WTC11 (cell line): ENCODE data around the gene GJB3. TPM values are rescaled to one million over a fixed set of nuclear protein-coding genes. Genes with fewer than 3 reads are reported as not detected.

Experiments used
- ATAC-seq: fragments of 200-7000 bp; cut with Tn5 transposase; 2 replicates; pipeline ENCODE4 v1.10.0; 2021; ENCODE audit warnings: mild to moderate bottlenecking, moderate library complexity
- CTCF ChIA-PET: fragments of 300-600 bp; sonication (Branson Sonifier 250); formaldehyde crosslinking; loops from one replicate; lab custom pipeline; 2021; ENCODE audit warnings: antibody characterized with exemption; lab: Charles Lee
- POLR2A ChIA-PET: fragments of 350-600 bp; sonication (Branson Sonifier 250); formaldehyde crosslinking; loops from one replicate; lab custom pipeline; 2021; ENCODE audit warnings: antibody characterized with exemption; lab: Charles Lee
- DNase-seq: peaks from one replicate; pipeline ENCODE4 v3.0.0; 2021; ENCODE audit warnings: low spot score
- H3K27ac Mint-ChIP-seq: 2 replicates; pipeline ENCODE4 v1.8.0; 2021; ENCODE audit warnings: mixed read lengths
- H3K27me3 Mint-ChIP-seq: 2 replicates; pipeline ENCODE4 v1.8.0; 2021; ENCODE audit warnings: low read depth, mild to moderate bottlenecking, moderate library complexity, mixed read lengths
- H3K36me3 Mint-ChIP-seq: 2 replicates; pipeline ENCODE4 v1.8.0; 2021; ENCODE audit warnings: mixed read lengths
- H3K4me1 Mint-ChIP-seq: 2 replicates; pipeline ENCODE4 v1.8.0; 2022; ENCODE audit warnings: mixed read lengths
- H3K4me3 Mint-ChIP-seq: 2 replicates; pipeline ENCODE4 v1.8.0; 2021; ENCODE audit warnings: mild to moderate bottlenecking, moderate library complexity, mixed read lengths
- H3K9me3 Mint-ChIP-seq: 2 replicates; pipeline ENCODE4 v1.8.0; 2021; ENCODE audit warnings: mixed read lengths
- ATF2 ChIP-seq: sonication (generic); formaldehyde crosslinking; IDR thresholded peaks from 2 replicates; pipeline ENCODE4 v1.8.1; 2022; ENCODE audit warnings: low read depth, missing genetic modification reagents, borderline replicate concordance
- CBFB ChIP-seq: sonication (generic); formaldehyde crosslinking; IDR thresholded peaks from 2 replicates; pipeline ENCODE4 v1.8.1; 2022; ENCODE audit warnings: mild to moderate bottlenecking, low read depth, missing genetic modification reagents
- CTCF ChIP-seq: fragments of 200-600 bp; IDR thresholded peaks from 2 replicates; pipeline ENCODE4 v1.8.0; 2022; ENCODE audit warnings: antibody characterized with exemption
- E2F4 ChIP-seq: sonication (generic); formaldehyde crosslinking; IDR thresholded peaks from 2 replicates; pipeline ENCODE4 v1.8.1; 2022; ENCODE audit warnings: low read depth, mild to moderate bottlenecking, moderate library complexity, missing genetic modification reagents, borderline replicate concordance
- GTF2I ChIP-seq: fragments of 250-450 bp; sonication (Bioruptor Pico); conservative IDR thresholded peaks from 2 replicates; pipeline ENCODE4 v1.4.0; 2021; ENCODE audit warnings: mild to moderate bottlenecking
- IRF1 ChIP-seq: sonication (generic); formaldehyde crosslinking; IDR thresholded peaks from 2 replicates; pipeline ENCODE4 v1.8.0; 2023; ENCODE audit warnings: missing genetic modification reagents
- KAT7 ChIP-seq: sonication (generic); formaldehyde crosslinking; IDR thresholded peaks from 2 replicates; pipeline ENCODE4 v1.8.1; 2023; ENCODE audit warnings: missing genetic modification reagents, mild to moderate bottlenecking, borderline replicate concordance
- NFYB ChIP-seq: sonication (generic); formaldehyde crosslinking; conservative IDR thresholded peaks from 2 replicates; pipeline ENCODE4 v1.8.0; 2022; ENCODE audit warnings: low read depth, missing genetic modification reagents
- PRRX2 ChIP-seq: fragments of 250-450 bp; sonication (Bioruptor Pico); IDR thresholded peaks from 2 replicates; pipeline ENCODE4 v1.8.0; 2021; ENCODE audit warnings: mild to moderate bottlenecking
- SP1 ChIP-seq: sonication (generic); formaldehyde crosslinking; conservative IDR thresholded peaks from 2 replicates; pipeline ENCODE4 v1.8.1; 2022; ENCODE audit warnings: missing genetic modification reagents
- TEAD1 ChIP-seq: sonication (generic); formaldehyde crosslinking; IDR thresholded peaks from 2 replicates; pipeline ENCODE4 v1.8.0; 2022; ENCODE audit warnings: mild to moderate bottlenecking, missing genetic modification reagents
- USF1 ChIP-seq: sonication (generic); formaldehyde crosslinking; IDR thresholded peaks from 2 replicates; pipeline ENCODE4 v1.8.0; 2022; ENCODE audit warnings: mild to moderate bottlenecking, missing genetic modification reagents
- ZNF138 ChIP-seq: sonication (generic); formaldehyde crosslinking; conservative IDR thresholded peaks from 2 replicates; pipeline ENCODE4 v1.8.1; 2022; ENCODE audit warnings: mild to moderate bottlenecking, moderate library complexity, missing genetic modification reagents
- ZNF232 ChIP-seq: sonication (generic); formaldehyde crosslinking; IDR thresholded peaks from 2 replicates; pipeline ENCODE4 v1.8.0; 2022; ENCODE audit warnings: mild to moderate bottlenecking, missing genetic modification reagents
- ZNF281 ChIP-seq: sonication (generic); formaldehyde crosslinking; IDR thresholded peaks from 2 replicates; pipeline ENCODE4 v1.8.0; 2023; ENCODE audit warnings: mild to moderate bottlenecking, missing genetic modification reagents
- ZNF317 ChIP-seq: sonication (generic); formaldehyde crosslinking; IDR thresholded peaks from 2 replicates; pipeline ENCODE4 v1.8.1; 2023; ENCODE audit warnings: low read depth, mild to moderate bottlenecking, moderate library complexity, missing genetic modification reagents, borderline replicate concordance
- ZNF396 ChIP-seq: fragments of 250-450 bp; sonication (Bioruptor Pico); IDR thresholded peaks from 2 replicates; pipeline ENCODE4 v1.8.0; 2021; ENCODE audit warnings: mild to moderate bottlenecking, moderate library complexity, borderline replicate concordance
- ZNF416 ChIP-seq: fragments of 250-450 bp; sonication (Bioruptor Pico); IDR thresholded peaks from 2 replicates; pipeline ENCODE4 v1.9.0; 2021; ENCODE audit warnings: mild to moderate bottlenecking, inconsistent platforms
- ZNF425 ChIP-seq: fragments of 250-450 bp; sonication (Bioruptor Pico); conservative IDR thresholded peaks from 2 replicates; pipeline ENCODE4 v1.9.0; 2021; ENCODE audit warnings: mild to moderate bottlenecking
- total RNA-seq: library from RNA; stranded (reverse); gene quantifications from 3 replicates; pipeline ENCODE4 v1.2.3, GENCODE V29; 2021

GJB3 gene
- total RNA-seq, 1 experiment from 2014 or later: 0.46 TPM

GRCh38 chr1:34761776-34762307 is 19.2 kb upstream of the GJB3 start:
- DNase-seq: no peak
- Mint-ChIP-seq H3K36me3 (no peaks in the 10 kb centered on the region; the same call in 1 of the 2 replicates), H3K4me3 (no peak overlapping the region)
- CTCF ChIA-PET: interaction anchor here (1.4 kb wide), 1 partner anchor 19 kb away, joined by 6 read pairs; no protein-coding TSS in a partner anchor
- TF ChIP-seq ZNF281 (CRISPR knock-in tag): no peak
- no peak for TF ChIP-seq KAT7 (CRISPR knock-in tag)
- TF ChIP-seq ZNF396: no peak
- no peak for TF ChIP-seq USF1 (CRISPR knock-in tag)
- TF ChIP-seq TEAD1 (CRISPR knock-in tag): no peak
- no peak for TF ChIP-seq ZNF425
- TF ChIP-seq ZNF138: no peak
- no peak for TF ChIP-seq ZNF416 (CRISPR knock-in tag)
- TF ChIP-seq, all 79 proteins: peak for 0
- peaks cover 3% of the 10 kb centered on the region; the same call in 1 of the 2 replicates for H3K27me3 Mint-ChIP-seq
- H3K9me3 Mint-ChIP-seq: peaks cover 9% of the 10 kb centered on the region; the same call in 1 of the 2 replicates
- H3K27ac Mint-ChIP-seq: no peak overlapping the region
- H3K4me1 Mint-ChIP-seq: peaks cover 19% of the 10 kb centered on the region
- no peak for ATAC-seq
- POLR2A ChIA-PET: no interaction called here

GRCh38 chr1:34762474-34763141 is 18.4 kb upstream of the GJB3 start:
- peaks cover 3% of the 10 kb centered on the region; the same call in 1 of the 2 replicates for H3K27me3 Mint-ChIP-seq
- no peaks in the 10 kb centered on the region; the same call in 1 of the 2 replicates for H3K36me3 Mint-ChIP-seq
- peaks cover 5% of the 10 kb centered on the region; the same call in 1 of the 2 replicates for H3K9me3 Mint-ChIP-seq
- H3K4me1 Mint-ChIP-seq: peaks cover 19% of the 10 kb centered on the region
- no peak for ATAC-seq
- no peak for DNase-seq
- POLR2A ChIA-PET: no interaction called here
- CTCF ChIA-PET: interaction anchor here (1.1 to 1.4 kb wide), 2 partner anchors 20 to 24 kb away, joined by 3 to 6 read pairs; no protein-coding TSS in a partner anchor
- no peak overlapping the region for H3K27ac Mint-ChIP-seq
- H3K4me3 Mint-ChIP-seq: no peak overlapping the region
- no peak for TF ChIP-seq TEAD1 (CRISPR knock-in tag)
- TF ChIP-seq SP1 (CRISPR knock-in tag): no peak
- TF ChIP-seq IRF1: no peak
- no peak for TF ChIP-seq ATF2 (CRISPR knock-in tag)
- no peak for TF ChIP-seq NFYB
- no peak for TF ChIP-seq CTCF
- TF ChIP-seq GTF2I: no peak
- TF ChIP-seq PRRX2 (CRISPR knock-in tag): no peak
- TF ChIP-seq ZNF232 (CRISPR knock-in tag): no peak
- TF ChIP-seq CBFB (CRISPR knock-in tag): no peak
- TF ChIP-seq E2F4 (CRISPR knock-in tag): no peak
- TF ChIP-seq ZNF317 (CRISPR knock-in tag): no peak
